ENCODE measurements around the gene KPTN.

DNA sequence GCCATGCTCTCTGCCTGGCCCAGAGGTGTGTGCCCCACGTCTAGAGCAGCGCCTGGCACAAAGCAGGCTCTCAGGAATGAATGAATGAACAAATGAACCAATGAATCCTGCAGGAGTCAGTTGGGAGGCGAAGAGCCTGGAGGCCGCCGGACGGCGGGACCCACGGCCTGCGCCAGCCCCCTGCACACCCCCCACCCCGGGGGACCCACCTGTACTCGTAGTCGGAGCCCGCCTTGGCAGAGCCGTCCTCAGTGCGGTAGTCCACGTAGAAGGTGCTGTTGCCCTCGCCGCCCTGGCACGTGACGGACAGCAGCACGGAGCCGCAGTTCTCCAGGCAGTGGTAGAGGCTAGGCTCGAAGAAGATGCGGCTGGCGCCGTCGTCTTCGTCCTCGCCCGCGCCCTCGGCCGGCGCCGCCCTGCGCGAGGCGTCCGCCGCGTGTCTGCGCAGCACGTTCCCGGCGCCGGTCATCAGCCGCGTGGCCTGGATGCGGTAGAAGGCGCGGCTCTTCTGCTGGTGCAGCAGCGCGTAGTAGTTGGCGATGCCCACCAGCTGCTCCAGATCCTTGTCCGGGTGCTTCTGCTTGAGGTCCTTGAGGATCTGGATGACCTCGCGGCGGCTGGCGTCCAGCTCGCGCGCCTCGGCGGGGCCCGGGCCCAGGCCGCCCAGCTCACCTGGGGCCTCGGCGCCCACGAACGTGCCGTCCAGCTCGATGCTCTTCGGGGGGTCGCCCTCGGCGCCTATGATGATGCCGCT is 27.1 kb downstream of the KPTN start:
- TF ChIP-seq, protein P1, sequence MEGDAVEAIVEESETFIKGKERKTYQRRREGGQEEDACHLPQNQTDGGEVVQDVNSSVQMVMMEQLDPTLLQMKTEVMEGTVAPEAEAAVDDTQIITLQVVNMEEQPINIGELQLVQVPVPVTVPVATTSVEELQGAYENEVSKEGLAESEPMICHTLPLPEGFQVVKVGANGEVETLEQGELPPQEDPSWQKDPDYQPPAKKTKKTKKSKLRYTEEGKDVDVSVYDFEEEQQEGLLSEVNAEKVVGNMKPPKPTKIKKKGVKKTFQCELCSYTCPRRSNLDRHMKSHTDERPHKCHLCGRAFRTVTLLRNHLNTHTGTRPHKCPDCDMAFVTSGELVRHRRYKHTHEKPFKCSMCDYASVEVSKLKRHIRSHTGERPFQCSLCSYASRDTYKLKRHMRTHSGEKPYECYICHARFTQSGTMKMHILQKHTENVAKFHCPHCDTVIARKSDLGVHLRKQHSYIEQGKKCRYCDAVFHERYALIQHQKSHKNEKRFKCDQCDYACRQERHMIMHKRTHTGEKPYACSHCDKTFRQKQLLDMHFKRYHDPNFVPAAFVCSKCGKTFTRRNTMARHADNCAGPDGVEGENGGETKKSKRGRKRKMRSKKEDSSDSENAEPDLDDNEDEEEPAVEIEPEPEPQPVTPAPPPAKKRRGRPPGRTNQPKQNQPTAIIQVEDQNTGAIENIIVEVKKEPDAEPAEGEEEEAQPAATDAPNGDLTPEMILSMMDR (IDR thresholded peaks at IDR 0.05), result no peak
- no peak for TF ChIP-seq EZH2 (IDR thresholded peaks at IDR 0.05; ENCODE audit: borderline replicate concordance, insufficient read depth, low read depth, low read length, poor library complexity, severe bottlenecking)
